ENCODE results near the gene HOXA3.

- no peak for TF ChIP-seq NRF1 (IDR thresholded peaks at IDR 0.05; ENCODE audit: low read depth, low read length)
- TF ChIP-seq, protein P1, sequence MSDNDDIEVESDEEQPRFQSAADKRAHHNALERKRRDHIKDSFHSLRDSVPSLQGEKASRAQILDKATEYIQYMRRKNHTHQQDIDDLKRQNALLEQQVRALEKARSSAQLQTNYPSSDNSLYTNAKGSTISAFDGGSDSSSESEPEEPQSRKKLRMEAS (IDR thresholded peaks at IDR 0.05), result no peak
- TF ChIP-seq, protein P2, sequence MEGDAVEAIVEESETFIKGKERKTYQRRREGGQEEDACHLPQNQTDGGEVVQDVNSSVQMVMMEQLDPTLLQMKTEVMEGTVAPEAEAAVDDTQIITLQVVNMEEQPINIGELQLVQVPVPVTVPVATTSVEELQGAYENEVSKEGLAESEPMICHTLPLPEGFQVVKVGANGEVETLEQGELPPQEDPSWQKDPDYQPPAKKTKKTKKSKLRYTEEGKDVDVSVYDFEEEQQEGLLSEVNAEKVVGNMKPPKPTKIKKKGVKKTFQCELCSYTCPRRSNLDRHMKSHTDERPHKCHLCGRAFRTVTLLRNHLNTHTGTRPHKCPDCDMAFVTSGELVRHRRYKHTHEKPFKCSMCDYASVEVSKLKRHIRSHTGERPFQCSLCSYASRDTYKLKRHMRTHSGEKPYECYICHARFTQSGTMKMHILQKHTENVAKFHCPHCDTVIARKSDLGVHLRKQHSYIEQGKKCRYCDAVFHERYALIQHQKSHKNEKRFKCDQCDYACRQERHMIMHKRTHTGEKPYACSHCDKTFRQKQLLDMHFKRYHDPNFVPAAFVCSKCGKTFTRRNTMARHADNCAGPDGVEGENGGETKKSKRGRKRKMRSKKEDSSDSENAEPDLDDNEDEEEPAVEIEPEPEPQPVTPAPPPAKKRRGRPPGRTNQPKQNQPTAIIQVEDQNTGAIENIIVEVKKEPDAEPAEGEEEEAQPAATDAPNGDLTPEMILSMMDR (IDR thresholded peaks at IDR 0.05; ENCODE audit: control extremely low read depth in 1 of 3, insufficient read depth in 1 of 3, low read depth in 1 of 3, low read length in 3 of 3), result no peak
- TF ChIP-seq POLR2AphosphoS5 (IDR thresholded peaks at IDR 0.05; ENCODE audit: low read depth, low read length), result no peak
- TF ChIP-seq POLR2A (IDR thresholded peaks at IDR 0.05; ENCODE audit: control extremely low read depth in 1 of 2, low read depth in 2 of 2, low read length in 2 of 2), result no peak
- TF ChIP-seq BCL11A (IDR thresholded peaks at IDR 0.05; ENCODE audit: low read depth in 2 of 2, low read length in 2 of 2), result no peak
- no peak for TF ChIP-seq SP2 (IDR thresholded peaks at IDR 0.05; ENCODE audit: low read length)
- TF ChIP-seq TAF1 (IDR thresholded peaks at IDR 0.05; ENCODE audit: low read depth, low read length), result no peak
- no peak for TF ChIP-seq CREB1 (IDR thresholded peaks at IDR 0.05)
These were observed 49.2 kb upstream of the HOXA3 start for GRCh38 chr7:27201580-27202017.
